Activated B cell treated with CpG ODN at 0.5 μM for 24 hours (primary cell): ENCODE measurements around the gene ERGIC1. TPM values are rescaled to one million over a fixed set of nuclear protein-coding genes. Genes with fewer than 3 reads are reported as not detected.
"Not testable (repeated sequence)": the region's sequence is repeated elsewhere in the genome, so short reads cannot be mapped to it uniquely, and the experiment has no call there.

Experiments used
- ATAC-seq: fragments of 200-7000 bp; cut with Tn5 transposase; one replicate; pipeline ENCODE4 v1.10.0; 2021; ENCODE audit warnings: low read depth, mild to moderate bottlenecking, moderate library complexity
- CTCF ChIA-PET: fragments of 350-600 bp; sonication (Branson Sonifier 250); formaldehyde crosslinking; loops from one replicate; lab custom pipeline; 2021; ENCODE audit warnings: antibody characterized with exemption; lab: Charles Lee
- POLR2A ChIA-PET: fragments of 350-600 bp; sonication (Branson Sonifier 250); formaldehyde crosslinking; loops from one replicate; lab custom pipeline; 2021; ENCODE audit warnings: antibody characterized with exemption; lab: Charles Lee
- DNase-seq: peaks from one replicate; pipeline ENCODE4 v3.0.0; 2022
- H3K27ac Mint-ChIP-seq: one replicate; pipeline ENCODE4 v1.8.0; 2020; ENCODE audit warnings: mixed read lengths
- H3K27me3 Mint-ChIP-seq: one replicate; pipeline ENCODE4 v1.8.0; 2021; ENCODE audit warnings: mixed read lengths
- H3K36me3 Mint-ChIP-seq: one replicate; pipeline ENCODE4 v1.8.0; 2021; ENCODE audit warnings: low read depth, mixed read lengths
- H3K4me1 Mint-ChIP-seq: one replicate; pipeline ENCODE4 v1.8.0; 2021; ENCODE audit warnings: mixed read lengths
- H3K4me3 Mint-ChIP-seq: one replicate; pipeline ENCODE4 v1.8.0; 2020; ENCODE audit warnings: mild to moderate bottlenecking, mixed read lengths
- H3K9me3 Mint-ChIP-seq: one replicate; pipeline ENCODE4 v1.8.0; 2020; ENCODE audit warnings: mixed read lengths
- CTCF ChIP-seq: fragments of 200-600 bp; IDR thresholded peaks from one replicate; pipeline ENCODE4 v1.8.0; 2022; ENCODE audit warnings: antibody characterized with exemption, mild to moderate bottlenecking
- intact Hi-C: fragments of 100-400 bp; cut with micrococcal nuclease; formaldehyde crosslinking; loops from one replicate; pipeline ENCODE4 v1.15.1; 2024
- total RNA-seq: library from RNA; stranded (reverse); gene quantifications from 2 replicates; pipeline ENCODE4 v1.2.3, GENCODE V29; 2022

The ERGIC1 gene
- total RNA-seq, 1 donor from 2014 or later, result 72.5 TPM

GRCh38 chr5:172862165-172862801 is 28.2 kb downstream of the ERGIC1 start:
- Mint-ChIP-seq H3K36me3 (peaks cover 22% of the 10 kb centered on the region), H3K27ac (no peak overlapping the region), H3K4me1 (peaks cover 46% of the 10 kb centered on the region), H3K9me3 (no peaks in the 10 kb centered on the region), H3K27me3 (no peaks in the 10 kb centered on the region), H3K4me3 (no peak overlapping the region)
- CTCF ChIA-PET, result no interaction called here
- ATAC-seq (no peak), DNase-seq (no peak)
- POLR2A ChIA-PET, result no interaction called here
- intact Hi-C loops, result no loop called here
- no peak for TF ChIP-seq CTCF

GRCh38 chr5:172864171-172864570 is 30.1 kb downstream of the ERGIC1 start:
- H3K27ac Mint-ChIP-seq, POLR2A ChIA-PET: not testable (repeated sequence)

GRCh38 chr5:172864747-172865146 is 30.7 kb downstream of the ERGIC1 start:
- Mint-ChIP-seq H3K36me3 (peaks cover 23% of the 10 kb centered on the region), H3K4me1 (peaks cover 32% of the 10 kb centered on the region), H3K4me3 (no peak overlapping the region), H3K9me3 (no peaks in the 10 kb centered on the region), H3K27ac (no peak overlapping the region), H3K27me3 (no peaks in the 10 kb centered on the region)
- no peak for DNase-seq
- ATAC-seq, result no peak
- CTCF ChIA-PET, result interaction anchor here (0.7 kb wide), 1 partner anchor 150 kb away, joined by 3 read pairs; no protein-coding TSS in a partner anchor
- TF ChIP-seq CTCF, result no peak
- POLR2A ChIA-PET, result no interaction called here
- intact Hi-C loops, result no loop called here

More at GRCh38 chr5:172864171-172864570, 30.1 kb downstream of the ERGIC1 start:
- intact Hi-C loops, H3K9me3 Mint-ChIP-seq, H3K27me3 Mint-ChIP-seq, H3K4me3 Mint-ChIP-seq, DNase-seq, ATAC-seq: not testable (repeated sequence)
- peaks cover 23% of the 10 kb centered on the region for H3K36me3 Mint-ChIP-seq
- H3K4me1 Mint-ChIP-seq, result peaks cover 36% of the 10 kb centered on the region
- CTCF ChIA-PET, result interaction anchor here (0.7 kb wide), 1 partner anchor 67 kb away, joined by 3 read pairs; no protein-coding TSS in a partner anchor

- ATAC-seq (no peak), DNase-seq (no peak)
- TF ChIP-seq CTCF, result no peak
- CTCF ChIA-PET, result no interaction called here
- intact Hi-C loops, result no loop called here
- no peak overlapping the region for H3K4me3 Mint-ChIP-seq
- no peaks in the 10 kb centered on the region for H3K27me3 Mint-ChIP-seq
- POLR2A ChIA-PET, result interaction anchor here (0.6 kb wide), 1 partner anchor 51 kb away, joined by 5 read pairs; no protein-coding TSS in a partner anchor
- no peaks in the 10 kb centered on the region for H3K9me3 Mint-ChIP-seq
- no peak overlapping the region for H3K27ac Mint-ChIP-seq
- H3K36me3 Mint-ChIP-seq, result peaks cover 18% of the 10 kb centered on the region
- H3K4me1 Mint-ChIP-seq, result peaks cover 16% of the 10 kb centered on the region
Measured at GRCh38 chr5:172866378-172866777, 32.3 kb downstream of the ERGIC1 start.

GRCh38 chr5:172866802-172867748 is 33.0 kb downstream of the ERGIC1 start:
- ATAC-seq (no peak), DNase-seq (no peak)
- intact Hi-C loops, result no loop called here
- Mint-ChIP-seq H3K36me3 (peaks cover 15% of the 10 kb centered on the region), H3K9me3 (no peaks in the 10 kb centered on the region), H3K27me3 (no peaks in the 10 kb centered on the region), H3K4me3 (no peak overlapping the region), H3K4me1 (peaks cover 11% of the 10 kb centered on the region), H3K27ac (no peak overlapping the region)
- TF ChIP-seq CTCF, result no peak
- ChIA-PET POLR2A (interaction anchor here (0.6 kb wide), 1 partner anchor 52 kb away, joined by 5 read pairs; no protein-coding TSS in a partner anchor), CTCF (no interaction called here)
